Neural cell (in vitro differentiated cells): ENCODE results near the gene SH3YL1.

Experiments
- CTCF ChIP-seq: fragments of 450-650 bp; IDR thresholded peaks from 2 replicates; pipeline ENCODE4 v1.5.1; 2014; ENCODE audit warnings: antibody characterized with exemption, mild to moderate bottlenecking, moderate library complexity; ENCODE audit not compliant: poor library complexity, severe bottlenecking
- POLR2AphosphoS5 ChIP-seq: IDR thresholded peaks from 2 replicates; pipeline ENCODE4 v1.6.1; 2012
- TAF1 ChIP-seq: IDR thresholded peaks from 2 replicates; pipeline ENCODE4 v1.6.1; 2012; ENCODE audit warnings: low read depth
- TF ChIP-seq, protein P1 (sequence below): IDR thresholded peaks from 2 replicates; pipeline ENCODE4 v1.6.1; 2012; ENCODE audit warnings: borderline replicate concordance

GRCh38 chr2:253202-253638 lies 10.6 kb downstream of the SH3YL1 start:
- TF ChIP-seq CTCF (no peak), TAF1 (no peak), POLR2AphosphoS5 (no peak)
- TF ChIP-seq, protein P1, sequence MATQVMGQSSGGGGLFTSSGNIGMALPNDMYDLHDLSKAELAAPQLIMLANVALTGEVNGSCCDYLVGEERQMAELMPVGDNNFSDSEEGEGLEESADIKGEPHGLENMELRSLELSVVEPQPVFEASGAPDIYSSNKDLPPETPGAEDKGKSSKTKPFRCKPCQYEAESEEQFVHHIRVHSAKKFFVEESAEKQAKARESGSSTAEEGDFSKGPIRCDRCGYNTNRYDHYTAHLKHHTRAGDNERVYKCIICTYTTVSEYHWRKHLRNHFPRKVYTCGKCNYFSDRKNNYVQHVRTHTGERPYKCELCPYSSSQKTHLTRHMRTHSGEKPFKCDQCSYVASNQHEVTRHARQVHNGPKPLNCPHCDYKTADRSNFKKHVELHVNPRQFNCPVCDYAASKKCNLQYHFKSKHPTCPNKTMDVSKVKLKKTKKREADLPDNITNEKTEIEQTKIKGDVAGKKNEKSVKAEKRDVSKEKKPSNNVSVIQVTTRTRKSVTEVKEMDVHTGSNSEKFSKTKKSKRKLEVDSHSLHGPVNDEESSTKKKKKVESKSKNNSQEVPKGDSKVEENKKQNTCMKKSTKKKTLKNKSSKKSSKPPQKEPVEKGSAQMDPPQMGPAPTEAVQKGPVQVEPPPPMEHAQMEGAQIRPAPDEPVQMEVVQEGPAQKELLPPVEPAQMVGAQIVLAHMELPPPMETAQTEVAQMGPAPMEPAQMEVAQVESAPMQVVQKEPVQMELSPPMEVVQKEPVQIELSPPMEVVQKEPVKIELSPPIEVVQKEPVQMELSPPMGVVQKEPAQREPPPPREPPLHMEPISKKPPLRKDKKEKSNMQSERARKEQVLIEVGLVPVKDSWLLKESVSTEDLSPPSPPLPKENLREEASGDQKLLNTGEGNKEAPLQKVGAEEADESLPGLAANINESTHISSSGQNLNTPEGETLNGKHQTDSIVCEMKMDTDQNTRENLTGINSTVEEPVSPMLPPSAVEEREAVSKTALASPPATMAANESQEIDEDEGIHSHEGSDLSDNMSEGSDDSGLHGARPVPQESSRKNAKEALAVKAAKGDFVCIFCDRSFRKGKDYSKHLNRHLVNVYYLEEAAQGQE, result no peak
